KMS-11 (cell line): ENCODE measurements around the gene PCDHGB6.
"Not testable (repeated sequence)": the region's sequence is repeated elsewhere in the genome, so short reads cannot be mapped to it uniquely, and the experiment has no call there.

ENCODE experiments used
- H2AFZ ChIP-seq: fragments of 200-600 bp; sonication (generic); 2 replicates; pipeline ENCODE4 v1.6.1; 2016; ENCODE audit warnings: antibody characterized with exemption, mixed run types, low read depth
- H3K27ac ChIP-seq: fragments of 200-600 bp; sonication (generic); 2 replicates; pipeline ENCODE4 v1.6.1; 2016; ENCODE audit warnings: mild to moderate bottlenecking, mixed run types
- H3K27me3 ChIP-seq: fragments of 200-600 bp; sonication (generic); 2 replicates; pipeline ENCODE4 v1.6.1; 2017; ENCODE audit warnings: mild to moderate bottlenecking, low read depth, mixed run types, moderate library complexity; ENCODE audit not compliant: insufficient read depth
- H3K36me3 ChIP-seq: fragments of 200-600 bp; sonication (generic); 2 replicates; pipeline ENCODE4 v1.6.1; 2017; ENCODE audit warnings: mild to moderate bottlenecking, mixed run types; ENCODE audit not compliant: insufficient read depth
- H3K4me1 ChIP-seq: fragments of 200-600 bp; sonication (generic); 2 replicates; pipeline ENCODE4 v1.6.1; 2016; ENCODE audit warnings: mild to moderate bottlenecking, low read depth, mixed run types; ENCODE audit not compliant: poor library complexity, severe bottlenecking
- H3K4me2 ChIP-seq: fragments of 200-600 bp; sonication (generic); 2 replicates; pipeline ENCODE4 v1.7.0; 2016; ENCODE audit warnings: mild to moderate bottlenecking, mixed run types
- H3K4me3 ChIP-seq: fragments of 200-600 bp; sonication (generic); IDR thresholded peaks from 2 replicates; pipeline ENCODE4 v1.6.1; 2017; ENCODE audit warnings: low read depth, low read length, mixed read lengths; ENCODE audit not compliant: insufficient read depth
- H3K79me2 ChIP-seq: fragments of 200-600 bp; sonication (generic); 2 replicates; pipeline ENCODE4 v1.6.1; 2016; ENCODE audit warnings: low read depth, mixed run types; ENCODE audit not compliant: insufficient read depth
- H3K9ac ChIP-seq: fragments of 200-600 bp; sonication (generic); 2 replicates; pipeline ENCODE4 v1.6.1; 2016; ENCODE audit warnings: mild to moderate bottlenecking, mixed run types
- H4K20me1 ChIP-seq: fragments of 200-600 bp; sonication (generic); 2 replicates; pipeline ENCODE4 v1.6.1; 2016; ENCODE audit warnings: mild to moderate bottlenecking, mixed run types; ENCODE audit not compliant: insufficient read depth
- TF ChIP-seq, protein P1 (sequence below): fragments of 200-600 bp; sonication (generic); conservative IDR thresholded peaks from 2 replicates; pipeline ENCODE4 v1.6.1; 2017; ENCODE audit warnings: low read depth, mild to moderate bottlenecking, antibody characterized with exemption, low read length, moderate library complexity, mixed read lengths

The PCDHGB6 gene

DNA sequence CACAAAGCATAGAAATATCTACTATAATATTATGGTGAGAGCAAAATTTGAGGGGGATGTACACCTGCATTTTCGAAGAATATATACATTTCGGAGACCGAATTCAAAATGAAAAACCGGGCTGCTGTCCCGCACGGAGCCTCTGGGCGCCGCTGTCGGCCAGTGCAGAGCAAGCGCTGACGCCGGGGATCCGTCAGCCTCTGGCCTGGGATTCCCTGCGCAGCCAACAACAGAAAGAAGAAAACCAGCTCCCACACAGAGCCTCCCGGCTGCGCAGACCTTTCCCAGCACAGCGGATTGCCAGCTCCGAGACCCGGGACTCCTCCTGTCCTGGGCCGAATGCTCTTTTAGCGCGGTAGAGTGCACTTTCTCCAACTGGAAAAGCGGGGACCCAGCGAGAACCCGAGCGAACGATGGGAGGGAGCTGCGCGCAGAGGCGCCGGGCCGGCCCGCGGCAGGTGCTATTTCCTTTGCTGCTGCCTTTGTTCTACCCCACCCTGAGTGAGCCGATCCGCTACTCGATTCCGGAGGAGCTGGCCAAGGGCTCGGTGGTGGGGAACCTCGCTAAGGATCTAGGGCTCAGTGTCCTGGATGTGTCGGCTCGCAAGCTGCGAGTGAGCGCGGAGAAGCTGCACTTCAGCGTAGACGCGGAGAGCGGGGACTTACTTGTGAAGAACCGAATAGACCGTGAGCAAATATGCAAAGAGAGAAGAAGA is at the start of gene PCDHGB6:
TSS of gene PCDHGB6 (plus strand) at position 232 of the 716 bp plus-strand sequence. CDS start at position 414, 182 bp downstream.
- not testable (repeated sequence) for H3K4me2 ChIP-seq, H3K36me3 ChIP-seq, H4K20me1 ChIP-seq, H3K4me1 ChIP-seq, H3K27ac ChIP-seq, H3K4me3 ChIP-seq, H3K79me2 ChIP-seq, H3K9ac ChIP-seq, H3K27me3 ChIP-seq, H2AFZ ChIP-seq

DNA sequence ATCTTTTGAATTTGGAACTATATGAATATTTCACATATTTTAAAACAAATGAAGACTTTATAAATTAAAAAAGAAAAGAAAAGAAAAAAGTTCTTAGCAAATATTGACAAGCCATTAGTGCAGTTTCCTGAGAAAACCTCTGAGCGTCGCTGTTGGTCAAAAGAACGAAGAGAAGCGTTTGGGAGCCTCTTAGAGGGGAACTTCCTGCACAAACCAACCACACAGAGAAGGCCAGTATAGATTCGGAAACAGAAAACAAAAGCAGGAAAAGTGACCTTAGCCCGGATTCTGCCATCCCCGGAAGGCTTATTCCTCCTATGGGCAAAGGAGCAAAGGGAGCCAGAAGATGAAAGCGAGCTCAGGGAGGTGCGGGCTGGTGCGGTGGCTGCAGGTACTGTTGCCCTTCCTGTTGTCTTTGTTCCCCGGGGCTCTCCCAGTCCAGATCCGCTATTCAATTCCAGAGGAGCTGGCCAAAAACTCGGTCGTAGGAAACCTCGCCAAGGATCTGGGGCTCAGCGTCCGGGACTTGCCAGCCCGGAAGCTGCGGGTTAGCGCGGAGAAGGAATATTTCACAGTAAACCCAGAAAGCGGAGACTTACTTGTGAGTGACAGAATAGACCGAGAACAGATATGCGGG is 47.9 kb upstream of the PCDHGB6 start, which contains the start of gene PCDHGB2:
TSS of gene PCDHGB2 (plus strand) at position 205 of the 637 bp plus-strand sequence. CDS start at position 347, 142 bp downstream.
- Histone ChIP-seq H3K4me2 (no peak within 1 kb of the TSS), H3K36me3 (no peaks in the 10 kb centered on the region), H3K9ac (no peak within 1 kb of the TSS), H2AFZ (no peak within 1 kb of the TSS), H3K27me3 (no peaks in the 10 kb centered on the region), H4K20me1 (no peaks in the 10 kb centered on the region), H3K79me2 (no peaks in the 10 kb centered on the region), H3K4me1 (no peaks in the 10 kb centered on the region), H3K4me3 (no peak within 1 kb of the TSS), H3K27ac (no peak within 1 kb of the TSS)
- TF ChIP-seq, protein P1, sequence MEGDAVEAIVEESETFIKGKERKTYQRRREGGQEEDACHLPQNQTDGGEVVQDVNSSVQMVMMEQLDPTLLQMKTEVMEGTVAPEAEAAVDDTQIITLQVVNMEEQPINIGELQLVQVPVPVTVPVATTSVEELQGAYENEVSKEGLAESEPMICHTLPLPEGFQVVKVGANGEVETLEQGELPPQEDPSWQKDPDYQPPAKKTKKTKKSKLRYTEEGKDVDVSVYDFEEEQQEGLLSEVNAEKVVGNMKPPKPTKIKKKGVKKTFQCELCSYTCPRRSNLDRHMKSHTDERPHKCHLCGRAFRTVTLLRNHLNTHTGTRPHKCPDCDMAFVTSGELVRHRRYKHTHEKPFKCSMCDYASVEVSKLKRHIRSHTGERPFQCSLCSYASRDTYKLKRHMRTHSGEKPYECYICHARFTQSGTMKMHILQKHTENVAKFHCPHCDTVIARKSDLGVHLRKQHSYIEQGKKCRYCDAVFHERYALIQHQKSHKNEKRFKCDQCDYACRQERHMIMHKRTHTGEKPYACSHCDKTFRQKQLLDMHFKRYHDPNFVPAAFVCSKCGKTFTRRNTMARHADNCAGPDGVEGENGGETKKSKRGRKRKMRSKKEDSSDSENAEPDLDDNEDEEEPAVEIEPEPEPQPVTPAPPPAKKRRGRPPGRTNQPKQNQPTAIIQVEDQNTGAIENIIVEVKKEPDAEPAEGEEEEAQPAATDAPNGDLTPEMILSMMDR = no peak

DNA sequence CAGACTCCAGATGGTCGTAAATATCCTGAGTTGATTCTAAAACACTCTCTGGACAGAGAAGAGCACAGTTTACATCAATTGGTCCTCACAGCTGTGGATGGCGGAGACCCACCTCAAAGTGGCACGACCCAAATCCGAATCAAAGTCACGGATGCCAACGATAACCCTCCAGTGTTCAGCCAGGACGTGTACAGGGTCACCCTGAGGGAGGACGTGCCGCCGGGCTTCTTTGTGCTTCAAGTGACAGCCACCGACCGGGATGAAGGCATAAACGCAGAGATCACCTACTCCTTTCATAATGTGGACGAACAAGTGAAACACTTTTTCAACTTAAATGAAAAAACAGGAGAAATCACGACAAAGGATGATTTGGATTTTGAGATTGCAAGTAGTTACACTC is 47.1 kb upstream of the PCDHGB6 start:
- Histone ChIP-seq H3K36me3 (no peaks in the 10 kb centered on the region), H3K79me2 (no peaks in the 10 kb centered on the region), H3K9ac (no peak overlapping the region), H2AFZ (no peak overlapping the region), H3K4me1 (no peaks in the 10 kb centered on the region), H3K4me2 (no peak overlapping the region), H3K27me3 (no peaks in the 10 kb centered on the region), H4K20me1 (no peaks in the 10 kb centered on the region), H3K4me3 (no peak overlapping the region), H3K27ac (no peak overlapping the region)
- TF ChIP-seq, protein P1 = no peak

DNA sequence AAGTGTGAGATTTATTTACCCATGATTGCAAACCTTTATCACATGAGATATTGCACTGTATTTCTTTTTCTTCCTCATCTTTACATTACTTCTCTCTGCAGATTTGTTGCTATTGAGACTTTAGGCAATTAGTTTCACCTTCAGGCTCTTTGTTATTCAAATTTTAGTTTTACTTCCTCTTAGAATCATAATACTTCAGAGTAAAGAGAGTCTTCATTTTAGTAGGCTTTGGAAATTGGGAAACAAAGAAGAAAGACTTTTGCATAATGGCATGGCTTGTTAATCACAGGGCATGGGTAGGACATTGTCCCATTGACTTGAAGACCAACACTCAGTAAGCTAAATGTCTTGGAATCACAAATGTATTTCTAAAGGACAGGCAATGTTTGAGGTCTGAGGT is 45.1 kb upstream of the PCDHGB6 start:
- no peak overlapping the region for H2AFZ ChIP-seq
- no peak overlapping the region for H3K4me3 ChIP-seq
- no peaks in the 10 kb centered on the region for H3K27me3 ChIP-seq
- H3K27ac ChIP-seq = no peak overlapping the region
- H3K4me1 ChIP-seq = no peaks in the 10 kb centered on the region
- H3K4me2 ChIP-seq = no peak overlapping the region
- TF ChIP-seq, protein P1 = no peak
- H3K9ac ChIP-seq = no peak overlapping the region
- no peaks in the 10 kb centered on the region for H3K79me2 ChIP-seq
- no peaks in the 10 kb centered on the region for H4K20me1 ChIP-seq
- no peaks in the 10 kb centered on the region for H3K36me3 ChIP-seq
